Memory B cell (primary cell): Measurements from ENCODE around the gene IP6K1.

ENCODE experiments used
- ATAC-seq: fragments of 150-1000 bp; cut with Tn5 transposase; 2 replicates; pipeline ENCODE4 v1.10.0; 2021; ENCODE audit warnings: low read depth, mild to moderate bottlenecking, moderate library complexity
- DNase-seq, 2 donors: peaks; one replicate each; pipeline ENCODE4 v3.0.0; 2022; ENCODE audit warnings: low spot score in 2 of 2
- H3K27ac Mint-ChIP-seq: one replicate; pipeline ENCODE4 v1.8.0; 2022; ENCODE audit warnings: mild to moderate bottlenecking, moderate library complexity, mixed read lengths
- H3K27me3 Mint-ChIP-seq: one replicate; pipeline ENCODE4 v1.8.0; 2022; ENCODE audit warnings: mixed read lengths
- H3K36me3 Mint-ChIP-seq: one replicate; pipeline ENCODE4 v1.8.0; 2022; ENCODE audit warnings: mild to moderate bottlenecking, mixed read lengths
- H3K4me1 Mint-ChIP-seq: one replicate; pipeline ENCODE4 v1.8.0; 2022; ENCODE audit warnings: mixed read lengths
- H3K4me3 Mint-ChIP-seq: one replicate; pipeline ENCODE4 v1.8.0; 2022; ENCODE audit warnings: mild to moderate bottlenecking, moderate library complexity, mixed read lengths
- H3K9me3 Mint-ChIP-seq: one replicate; pipeline ENCODE4 v1.8.0; 2022; ENCODE audit warnings: mixed read lengths

The IP6K1 gene

DNA sequence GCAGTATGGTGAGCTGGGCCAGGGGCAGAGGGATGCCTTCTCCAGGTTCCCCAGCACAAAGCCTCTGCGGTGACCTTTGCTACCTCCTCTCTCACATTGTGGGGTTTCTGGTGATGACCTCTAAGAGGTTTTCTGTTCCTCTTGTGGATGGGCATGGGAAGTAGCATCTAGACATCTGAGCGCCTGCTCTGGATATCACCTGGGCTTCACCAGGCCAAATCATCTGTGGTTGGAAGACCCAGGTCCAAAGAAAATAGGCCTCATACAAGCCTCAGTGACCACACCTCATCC is 105.2 kb downstream of the IP6K1 start:
- H3K27me3 Mint-ChIP-seq, result peaks cover 3% of the 10 kb centered on the region
- no peaks in the 10 kb centered on the region for H3K9me3 Mint-ChIP-seq
- H3K27ac Mint-ChIP-seq, result no peak overlapping the region
- peaks cover 2% of the 10 kb centered on the region for H3K4me1 Mint-ChIP-seq
- H3K4me3 Mint-ChIP-seq, result no peak overlapping the region
- peaks cover 34% of the 10 kb centered on the region for H3K36me3 Mint-ChIP-seq
- ATAC-seq (no peak), DNase-seq (no peak)

DNA sequence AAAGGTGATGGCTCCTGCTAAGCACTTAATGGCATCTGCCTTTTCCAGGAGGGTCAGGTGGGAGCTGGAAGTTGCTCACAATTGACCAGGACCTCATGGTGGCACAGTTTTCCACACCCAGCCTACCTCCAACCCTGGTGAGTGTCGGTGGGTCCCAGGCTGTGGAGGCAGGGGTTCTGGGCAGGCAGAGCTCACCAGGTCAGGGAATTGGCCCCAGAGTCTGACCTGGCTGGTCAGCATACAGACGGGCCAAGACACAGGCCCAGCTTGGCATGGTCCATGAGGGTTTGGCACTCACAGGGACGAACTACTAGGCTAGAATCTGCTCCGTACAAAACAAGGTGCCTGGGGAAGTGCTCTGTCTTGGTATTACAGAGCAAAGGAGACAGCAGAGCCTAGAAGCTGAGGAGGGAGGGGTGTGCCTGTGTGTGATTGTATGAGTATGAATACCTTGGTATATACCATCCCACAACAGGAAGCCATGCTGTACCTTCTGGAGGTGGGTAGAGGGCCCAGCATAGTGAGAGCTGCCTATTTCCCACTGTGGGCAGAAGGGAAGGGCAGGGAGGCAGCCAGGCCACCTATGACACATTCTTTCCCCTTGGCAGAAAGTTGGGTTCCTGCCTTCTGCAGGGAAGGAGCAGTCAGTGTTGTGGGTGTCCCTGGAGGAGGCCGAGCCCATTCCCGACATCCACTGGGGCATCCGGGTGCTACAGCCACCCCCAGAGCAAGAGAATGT is 105.7 kb downstream of the IP6K1 start:
- Mint-ChIP-seq H3K4me1 (peaks cover 2% of the 10 kb centered on the region), H3K9me3 (no peaks in the 10 kb centered on the region), H3K27ac (no peak overlapping the region), H3K36me3 (peaks cover 36% of the 10 kb centered on the region), H3K27me3 (peaks cover 3% of the 10 kb centered on the region), H3K4me3 (no peak overlapping the region)
- ATAC-seq, result no peak
- DNase-seq, result no peak

DNA sequence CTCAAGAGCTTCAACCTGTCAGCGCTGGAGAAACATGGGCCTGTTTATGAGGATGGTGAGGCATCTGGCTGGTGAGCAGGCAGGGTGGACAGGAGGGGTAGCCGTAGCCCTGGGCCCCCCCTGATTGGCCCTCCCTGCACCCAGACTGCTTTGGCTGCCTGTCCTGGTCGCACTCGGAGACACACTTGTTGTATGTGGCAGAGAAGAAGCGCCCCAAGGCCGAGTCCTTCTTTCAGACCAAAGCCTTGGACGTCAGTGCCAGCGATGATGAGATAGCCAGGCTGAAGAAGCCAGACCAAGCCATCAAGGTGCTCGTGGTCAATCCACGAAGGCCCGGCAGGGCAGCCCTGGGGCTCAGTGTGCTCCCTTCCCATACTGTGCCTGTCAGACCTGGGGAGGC is 110.4 kb downstream of the IP6K1 start:
- H3K9me3 Mint-ChIP-seq, result no peaks in the 10 kb centered on the region
- H3K27me3 Mint-ChIP-seq, result no peaks in the 10 kb centered on the region
- no peak overlapping the region for H3K27ac Mint-ChIP-seq
- peaks cover 21% of the 10 kb centered on the region for H3K36me3 Mint-ChIP-seq
- H3K4me3 Mint-ChIP-seq, result no peak overlapping the region
- ATAC-seq (no peak), DNase-seq (no peak)
- H3K4me1 Mint-ChIP-seq, result peaks cover 20% of the 10 kb centered on the region

DNA sequence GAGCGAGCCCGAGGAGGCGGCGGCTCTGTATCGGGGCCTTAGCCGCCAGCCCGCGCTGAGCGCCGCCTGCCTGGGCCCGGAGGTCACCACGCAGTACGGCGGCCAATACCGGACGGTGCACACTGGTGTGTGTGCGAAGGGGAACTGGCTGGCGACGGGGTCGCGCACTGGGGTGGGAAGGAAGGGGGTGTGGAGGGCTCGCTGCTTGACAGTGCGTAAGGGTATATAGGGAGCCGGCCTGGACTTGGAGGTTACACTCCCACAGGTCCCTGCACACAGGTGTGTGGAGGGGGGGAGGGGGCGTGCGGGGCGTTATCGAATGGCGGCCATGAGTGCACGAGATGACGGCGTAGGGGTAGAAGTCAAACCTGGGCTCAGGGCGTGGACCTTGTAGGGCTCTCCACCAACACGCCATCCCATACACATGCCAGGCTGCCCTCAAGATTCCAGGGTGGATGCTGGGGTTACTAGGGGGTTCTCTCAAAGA is 111.8 kb downstream of the IP6K1 start:
- no peak for DNase-seq
- peaks cover 20% of the 10 kb centered on the region for H3K4me1 Mint-ChIP-seq
- ATAC-seq, result peak; percentile 1
- H3K36me3 Mint-ChIP-seq, result peaks cover 8% of the 10 kb centered on the region
- peak overlapping the region; percentile 96 for H3K4me3 Mint-ChIP-seq
- peak overlapping the region; percentile 97 for H3K27ac Mint-ChIP-seq
- H3K9me3 Mint-ChIP-seq, result no peaks in the 10 kb centered on the region
- H3K27me3 Mint-ChIP-seq, result no peaks in the 10 kb centered on the region
